Peyer's patch (tissue), 4 donors: ENCODE results near the gene BICDL2. TPM values are rescaled to one million over a fixed set of nuclear protein-coding genes. Genes with fewer than 3 reads are reported as not detected.

Experiments used
- DNase-seq, 3 donors: peaks; one replicate each; pipeline ENCODE4 v3.0.0-alpha.2; 2017 to 2019
- H3K27ac ChIP-seq, 4 donors: fragments of 200-600 bp; sonication (generic); one replicate each; pipeline ENCODE4 v1.5.1; 2016 to 2019
- H3K27me3 ChIP-seq, 2 donors: fragments of 200-600 bp; sonication (generic); one replicate each; pipeline ENCODE4 v1.5.1; 2019
- H3K36me3 ChIP-seq, 3 donors: fragments of 200-600 bp; sonication (generic); one replicate each; pipeline ENCODE4 v1.5.1; 2016 to 2019
- H3K4me1 ChIP-seq, 4 donors: fragments of 200-600 bp; sonication (generic); one replicate each; pipeline ENCODE4 v1.5.1; 2016 to 2019
- H3K4me3 ChIP-seq, 4 donors: fragments of 200-600 bp; sonication (generic); 1 replicate in 3 of 4; 2 replicates in 1 of 4; pipeline ENCODE4 v1.5.1; 2016 to 2019; ENCODE audit warnings: mild to moderate bottlenecking in 1 of 4
- H3K9me3 ChIP-seq, 4 donors: fragments of 200-600 bp; sonication (generic); one replicate each; pipeline ENCODE4 v1.5.1; 2016 to 2019; ENCODE audit warnings: mild to moderate bottlenecking in 1 of 4
- CTCF ChIP-seq, 6 experiments: fragments of 450-650 bp in 4 of 6; fragments of 200-600 bp in 2 of 6; sonication (generic) in 1 of 6; IDR thresholded peaks; one replicate each; pipeline ENCODE4 v1.5.1; 2017 to 2019; ENCODE audit warnings: antibody characterized with exemption in 6 of 6, mild to moderate bottlenecking in 3 of 6, moderate library complexity in 1 of 6
- POLR2A ChIP-seq, 2 donors: fragments of 450-650 bp; IDR thresholded peaks; one replicate each; pipeline ENCODE4 v1.5.1; 2017; ENCODE audit warnings: antibody characterized with exemption in 2 of 2, mild to moderate bottlenecking in 2 of 2, moderate library complexity in 2 of 2
- total RNA-seq, 4 donors: library from RNA; depleted of rRNA; stranded (reverse); fragments of >200 nt; gene quantifications; one replicate each; pipeline ENCODE4 v1.1.0, GENCODE V29; 2016

Gene BICDL2
- total RNA-seq, 4 donors from 2014 or later = 44.6 to 126 (median 93.8) TPM

GRCh38 chr16:2992383-2993081 is 44.2 kb downstream of the BICDL2 start:
- TF ChIP-seq POLR2A (IDR thresholded peaks at IDR 0.05) = no peak
- no peak for TF ChIP-seq CTCF (IDR thresholded peaks at IDR 0.05)
- Histone ChIP-seq H3K4me3 (no peak overlapping the region), H3K4me1 (no peaks in the 10 kb centered on the region), H3K9me3 (no peaks in the 10 kb centered on the region), H3K27me3 (no peaks in the 10 kb centered on the region), H3K27ac (no peak overlapping the region), H3K36me3 (no peaks in the 10 kb centered on the region)
- no peak for DNase-seq

GRCh38 chr16:2991566-2992261 is 45.0 kb downstream of the BICDL2 start:
- Histone ChIP-seq H3K4me1 (no peaks in the 10 kb centered on the region), H3K27me3 (no peaks in the 10 kb centered on the region), H3K36me3 (no peaks in the 10 kb centered on the region), H3K9me3 (no peaks in the 10 kb centered on the region), H3K27ac (no peak overlapping the region), H3K4me3 (no peak overlapping the region)
- TF ChIP-seq POLR2A (IDR thresholded peaks at IDR 0.05) (no peak), CTCF (IDR thresholded peaks at IDR 0.05) (no peak)
- DNase-seq = no peak

- Histone ChIP-seq H3K4me1 (no peaks in the 10 kb centered on the region), H3K4me3 (no peak overlapping the region), H3K27me3 (no peaks in the 10 kb centered on the region), H3K9me3 (no peaks in the 10 kb centered on the region), H3K36me3 (no peaks in the 10 kb centered on the region), H3K27ac (no peak overlapping the region)
- DNase-seq = no peak
- TF ChIP-seq CTCF (IDR thresholded peaks at IDR 0.05) (no peak), POLR2A (IDR thresholded peaks at IDR 0.05) (no peak)
Observed at GRCh38 chr16:2990891-2991290, 45.9 kb downstream of the BICDL2 start.

- peaks cover 0 to 5% (median 1%) of the 10 kb centered on the region in 4 donors for H3K4me1 ChIP-seq
- no peak overlapping the region for H3K27ac ChIP-seq
- DNase-seq = no peak
- TF ChIP-seq CTCF (IDR thresholded peaks at IDR 0.05) (no peak), POLR2A (IDR thresholded peaks at IDR 0.05) (no peak)
- H3K36me3 ChIP-seq = no peaks in the 10 kb centered on the region
- H3K9me3 ChIP-seq = no peaks in the 10 kb centered on the region
- no peak overlapping the region for H3K4me3 ChIP-seq
- H3K27me3 ChIP-seq = no peaks in the 10 kb centered on the region
Observed at GRCh38 chr16:2988590-2989099, 48.1 kb downstream of the BICDL2 start.

- DNase-seq = no peak
- H3K27me3 ChIP-seq = no peaks in the 10 kb centered on the region
- TF ChIP-seq CTCF (IDR thresholded peaks at IDR 0.05) (no peak), POLR2A (IDR thresholded peaks at IDR 0.05) (no peak)
Observed at GRCh38 chr16:2987833-2988232, 48.9 kb downstream of the BICDL2 start.

More at GRCh38 chr16:2987833-2988232, 48.9 kb downstream of the BICDL2 start:
- H3K4me3 ChIP-seq = no peak overlapping the region
- H3K4me1 ChIP-seq = peaks cover 0 to 5% (median 2%) of the 10 kb centered on the region in 4 donors
- no peaks in the 10 kb centered on the region for H3K36me3 ChIP-seq
- H3K9me3 ChIP-seq = no peaks in the 10 kb centered on the region
- no peak overlapping the region for H3K27ac ChIP-seq
